Motor neuron (in vitro differentiated cells): ENCODE data around the gene MFN2. TPM values are rescaled to one million over a fixed set of nuclear protein-coding genes. Genes with fewer than 3 reads are reported as not detected.
"Not testable (repeated sequence)": the region's sequence is repeated elsewhere in the genome, so short reads cannot be mapped to it uniquely, and the experiment has no call there.

ENCODE experiments used
- ATAC-seq, 8 experiments: fragments of 200-7000 bp; cut with Tn5 transposase; replicated peaks in 6 of 8; 2 replicates each; pipeline ENCODE4 v1.8.0; 2021; ENCODE audit warnings: mild to moderate bottlenecking in 8 of 8, moderate library complexity in 8 of 8
- H3K27ac ChIP-seq, 2 donors: fragments of 250-450 bp; sonication (Bioruptor Pico); 2 replicates each; pipeline ENCODE4 v1.9.0; 2021; ENCODE audit warnings: antibody characterized with exemption in 2 of 2, mild to moderate bottlenecking in 2 of 2, moderate library complexity in 1 of 2
- H3K4me1 ChIP-seq, 2 donors: fragments of 250-450 bp; sonication (Bioruptor Pico); replicated peaks in 1 of 2; 2 replicates each; pipeline ENCODE4 v1.6.1; 2021; ENCODE audit warnings: antibody characterized with exemption in 2 of 2, mild to moderate bottlenecking in 2 of 2, moderate library complexity in 1 of 2
- H3K4me3 ChIP-seq, 5 donors: fragments of 250-450 bp; sonication (Bioruptor Pico); 2 replicates each; pipeline ENCODE4 v1.9.0; 2021; ENCODE audit warnings: antibody characterized with exemption in 5 of 5, mild to moderate bottlenecking in 5 of 5, moderate library complexity in 4 of 5
- WGBS, 10 experiments: fragments of 450-650 bp; shearing (Covaris generic); methylation state at CpG; one replicate each; pipeline ENCODE4 v1.0.0; 2022; 5-methylcytosine and 5-hydroxymethylcytosine counted together
- in situ Hi-C, 9 experiments: fragments of 400-800 bp; cut with MboI; loops; one replicate each; pipeline ENCODE4 v1.15.0; 2021; ENCODE audit warnings: low sequenced_read_pairs in 9 of 9, low pct_unique_long_range_greater_than_20kb in 2 of 9; ENCODE audit not compliant: unreplicated experiment in 9 of 9
- total RNA-seq, 8 experiments: library from RNA; unstranded; fragments of 300-600 nt; gene quantifications; 2 replicates each; pipeline versions ENCODE4 v1.2.3 to v1.2.4, GENCODE V29; 2022

Gene MFN2
- total RNA-seq, 8 experiments from 2014 or later: 68.9 to 109 (median 75.3) TPM

DNA sequence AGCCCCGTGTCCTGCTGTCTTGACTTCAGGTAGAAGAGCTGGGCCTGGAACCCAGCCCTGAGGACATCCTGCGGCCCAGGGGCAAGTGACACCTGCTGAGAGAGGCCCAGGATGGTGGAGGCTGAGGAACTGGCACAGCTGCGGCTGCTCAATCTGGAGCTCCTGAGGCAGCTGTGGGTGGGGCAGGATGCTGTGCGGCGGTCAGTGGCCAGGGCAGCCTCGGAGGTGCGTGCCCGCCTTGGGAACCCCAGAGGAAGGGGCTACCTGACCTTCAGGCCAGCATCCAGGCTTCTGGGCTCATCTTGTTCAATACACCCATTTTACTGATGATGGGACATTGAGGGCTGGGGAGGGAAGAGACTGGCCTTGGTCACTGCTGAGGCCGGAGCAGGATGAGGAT, 41.4 kb downstream of the MFN2 start:
- ATAC-seq: no peak
- in situ Hi-C loops: no loop called here

DNA sequence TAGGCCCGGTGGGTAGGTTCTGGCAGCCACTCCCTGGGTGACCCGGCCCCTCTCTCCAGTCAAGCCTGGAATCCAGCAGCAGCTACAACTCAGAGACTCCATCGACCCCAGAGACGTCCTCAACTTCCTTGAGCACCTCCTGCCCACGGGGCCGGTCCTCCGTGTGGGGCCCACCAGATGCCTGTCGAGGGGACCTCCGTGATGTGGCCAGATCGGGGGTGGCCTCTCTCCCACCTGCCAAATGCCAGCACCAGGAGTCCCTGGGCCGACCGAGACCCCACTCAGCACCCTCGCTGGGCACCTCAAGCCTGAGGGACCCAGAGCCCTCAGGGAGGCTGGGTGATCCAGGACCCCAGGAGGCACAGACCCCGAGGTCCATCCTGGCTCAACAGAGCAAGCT, 41.8 kb downstream of the MFN2 start:
- ATAC-seq: no peak
- H3K4me1 ChIP-seq: peaks cover 3 to 5% of the 10 kb centered on the region in 2 donors
- H3K4me3 ChIP-seq: no peak overlapping the region
- 89 to 100% (median 100%) methylated on average over 3 to 4 of the region's 14 CpGs; no CpG with 5 or more reads in 6 of the 10 experiments for whole genome bisulfite sequencing, 10 experiments
- in situ Hi-C loops: no loop called here
- no peak overlapping the region for H3K27ac ChIP-seq

More for the DNA sequence above, 41.4 kb downstream of the MFN2 start:
- Histone ChIP-seq H3K27ac (no peak overlapping the region), H3K4me3 (no peak overlapping the region), H3K4me1 (peaks cover 3 to 5% of the 10 kb centered on the region in 2 donors)
- WGBS, 10 experiments: 20 to 100% (median 94%) methylated on average over 1 to 8 of the region's 9 CpGs; no CpG with 5 or more reads in 1 of the 10 experiments

DNA sequence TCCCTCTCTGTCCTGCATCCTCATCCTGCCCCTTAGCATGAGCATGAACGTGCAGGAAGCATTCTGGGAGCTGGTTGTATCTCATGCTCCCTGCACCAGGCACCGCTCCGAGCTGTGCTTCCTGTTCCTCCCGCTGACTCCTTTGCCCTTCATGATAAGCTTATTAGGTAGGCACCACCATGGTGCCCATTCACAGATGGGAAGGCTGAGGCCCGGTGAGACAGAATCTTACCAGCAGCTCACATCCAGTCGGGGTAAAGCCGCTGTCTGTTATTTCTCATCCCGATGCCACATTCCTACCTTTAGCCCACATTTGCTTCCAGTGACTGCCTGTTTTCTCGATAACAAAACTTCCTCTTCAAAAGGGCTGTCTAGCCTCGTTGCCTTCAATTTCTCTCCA, 46.3 kb downstream of the MFN2 start:
- no peak overlapping the region for H3K27ac ChIP-seq
- in situ Hi-C loops: no loop called here
- 86 to 100% (median 97%) methylated on average over 1 to 9 of the region's 10 CpGs for WGBS, 10 experiments
- peaks cover 0 to 6% of the 10 kb centered on the region in 2 donors for H3K4me1 ChIP-seq
- no peak for ATAC-seq
- H3K4me3 ChIP-seq: no peak overlapping the region

- WGBS, 10 experiments: 55 to 100% (median 89%) methylated on average over 2 to 8 of the region's 8 CpGs; no CpG with 5 or more reads in 3 of the 10 experiments
- in situ Hi-C loops: no loop called here
- no peak for ATAC-seq
- Histone ChIP-seq H3K27ac (no peak overlapping the region), H3K4me3 (no peak overlapping the region), H3K4me1 (peaks cover 4 to 17% of the 10 kb centered on the region in 2 donors)
These were observed 48.0 kb downstream of the MFN2 start for GRCh38 chr1:12028248-12028647.

- Histone ChIP-seq H3K27ac (no peak overlapping the region), H3K4me3 (no peak overlapping the region), H3K4me1 (peaks cover 4 to 18% of the 10 kb centered on the region in 2 donors)
- ATAC-seq: no peak
- in situ Hi-C loops: no loop called here
- 90 to 100% (median 98%) methylated on average over 2 to 6 of the region's 19 CpGs; no CpG with 5 or more reads in 7 of the 10 experiments for WGBS, 10 experiments
These were observed 48.8 kb downstream of the MFN2 start for GRCh38 chr1:12028957-12029511.

DNA sequence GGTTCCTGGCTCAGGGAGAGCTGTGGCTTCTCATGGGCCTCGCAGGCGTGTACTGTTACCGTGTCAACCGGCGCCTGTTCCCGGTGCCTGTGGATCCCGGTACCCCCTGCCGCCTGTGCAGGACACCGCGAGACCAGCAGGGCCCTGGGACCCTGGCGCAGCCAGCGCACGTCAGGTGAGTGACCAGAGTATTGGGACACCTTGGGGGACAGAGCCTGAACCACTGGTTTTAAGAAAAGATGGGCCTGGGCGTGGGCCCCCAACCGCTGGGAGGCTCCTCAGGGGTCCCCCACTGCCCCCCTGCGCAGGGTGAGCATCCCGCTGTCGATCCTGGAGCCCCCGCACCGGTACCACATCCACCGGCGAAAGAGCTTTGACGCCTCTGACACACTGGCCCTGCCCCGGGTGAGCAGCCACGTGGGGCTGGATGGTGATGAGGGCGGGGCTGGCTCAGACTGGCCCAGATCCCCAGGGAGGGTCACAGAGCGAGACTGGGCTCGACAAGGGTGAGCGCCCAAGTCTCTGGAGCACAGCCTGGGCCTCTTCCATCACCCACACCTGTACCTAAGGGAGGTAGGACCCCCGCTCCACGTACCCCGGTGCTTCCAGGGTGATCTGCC, 49.6 kb downstream of the MFN2 start:
- WGBS, 10 experiments: 81 to 100% (median 95%) methylated on average over 3 to 8 of the region's 32 CpGs; no CpG with 5 or more reads in 5 of the 10 experiments
- Histone ChIP-seq H3K4me3 (no peak overlapping the region), H3K4me1 (peaks cover 4 to 25% of the 10 kb centered on the region in 2 donors), H3K27ac (no peak overlapping the region)
- peak in 4 of 8 experiments; percentile 6 to 14 (median 8) for ATAC-seq
- in situ Hi-C loops: no loop called here

GRCh38 chr1:12031039-12031980, 51.1 kb downstream of the MFN2 start:
- Histone ChIP-seq H3K27ac (no peak overlapping the region), H3K4me1 (peaks cover 4 to 25% of the 10 kb centered on the region in 2 donors), H3K4me3 (no peak overlapping the region)
- WGBS, 10 experiments: 48 to 80% (median 75%) methylated on average over 1 to 7 of the region's 20 CpGs; no CpG with 5 or more reads in 5 of the 10 experiments
- peak; percentile 39 to 84 (median 59) for ATAC-seq
- in situ Hi-C loops: no loop called here

DNA sequence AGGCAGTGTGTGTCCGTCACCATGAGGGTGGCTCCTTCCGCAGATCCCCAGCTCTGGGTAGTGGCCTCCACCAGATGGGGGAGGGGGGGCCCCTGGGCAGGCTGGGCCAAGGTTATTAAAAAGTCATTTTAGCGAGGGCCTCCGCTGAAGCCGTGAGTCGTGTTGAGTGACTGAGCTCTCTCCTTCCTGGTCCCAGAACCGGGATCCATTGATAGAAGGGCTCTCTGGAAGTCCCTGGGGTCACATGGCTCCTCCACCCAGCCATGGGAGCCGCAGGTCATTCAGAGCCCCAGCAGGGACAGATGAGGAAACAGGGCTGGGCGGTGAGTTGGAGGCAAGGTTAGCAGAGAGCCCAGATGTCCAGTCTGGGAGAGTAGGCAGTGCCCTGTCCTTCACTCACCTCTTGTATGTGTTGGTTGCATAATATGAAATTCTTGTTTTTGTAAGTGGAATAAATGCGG, 51.9 kb downstream of the MFN2 start:
- peak in 7 of 8 experiments; percentile 30 to 61 (median 48) for ATAC-seq
- WGBS, 10 experiments: 60 to 100% (median 82%) methylated on average over 1 to 4 of the region's 10 CpGs; no CpG with 5 or more reads in 4 of the 10 experiments
- in situ Hi-C loops: no loop called here

DNA sequence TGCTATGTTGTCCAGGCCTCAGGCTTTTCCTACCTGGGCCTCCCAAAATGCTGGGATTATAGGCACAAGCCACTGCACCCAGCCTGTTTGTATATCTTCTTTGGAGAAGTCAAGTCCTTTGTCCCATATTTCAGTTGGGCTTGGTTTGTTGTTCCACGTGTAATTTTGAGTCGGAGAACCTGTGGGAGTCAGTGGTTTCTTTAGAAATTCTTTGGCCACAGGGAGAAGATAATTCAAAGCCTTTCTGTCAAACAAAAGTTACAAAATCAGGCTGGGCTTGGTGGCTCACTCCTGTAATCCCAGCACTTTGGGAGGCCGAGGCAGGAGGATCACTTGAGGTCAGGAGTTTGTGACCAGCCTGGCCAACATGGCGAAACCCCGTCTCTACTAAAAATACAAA, 53.2 kb downstream of the MFN2 start:
- in situ Hi-C loops, ATAC-seq, H3K27ac ChIP-seq, H3K4me3 ChIP-seq: not testable (repeated sequence)
- 80 to 100% (median 95%) methylated on average over 2 to 5 of the region's 5 CpGs; no CpG with 5 or more reads in 1 of the 10 experiments for WGBS, 10 experiments
- peaks cover 7 to 30% of the 10 kb centered on the region in 2 donors for H3K4me1 ChIP-seq

More for the DNA sequence above, 51.9 kb downstream of the MFN2 start:
- Histone ChIP-seq H3K27ac (no peak overlapping the region), H3K4me3 (no peak overlapping the region), H3K4me1 (peaks cover 4 to 25% of the 10 kb centered on the region in 2 donors)

DNA sequence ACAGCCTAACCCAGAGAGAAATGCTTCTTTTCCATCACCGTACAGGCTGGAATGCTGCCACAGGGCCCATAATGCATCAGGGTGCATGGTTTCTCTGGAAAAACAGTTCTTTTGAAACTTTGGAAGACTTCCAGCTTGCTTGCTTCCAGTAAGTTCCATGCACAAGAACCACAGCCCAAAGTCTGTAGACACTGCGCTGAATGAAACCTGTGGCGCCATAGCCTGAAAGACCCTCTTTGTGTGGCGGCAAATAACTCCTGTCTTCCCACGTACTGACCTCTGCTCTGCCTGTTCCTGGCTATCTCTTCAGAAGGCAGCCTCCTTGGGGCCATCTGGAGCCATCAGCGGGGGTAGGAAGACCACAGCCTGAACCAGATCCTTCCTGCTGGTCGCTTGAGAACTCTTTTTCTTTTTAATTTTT, 54.1 kb downstream of the MFN2 start:
- in situ Hi-C loops: no loop called here
- 58 to 100% (median 80%) methylated on average over 1 to 7 of the region's 7 CpGs; no CpG with 5 or more reads in 1 of the 10 experiments for WGBS, 10 experiments
- Histone ChIP-seq H3K4me1 (peaks cover 16 to 40% of the 10 kb centered on the region in 2 donors), H3K27ac (no peak overlapping the region), H3K4me3 (no peak overlapping the region)
- peak in 1 of 8 experiments; percentile 15 for ATAC-seq

DNA sequence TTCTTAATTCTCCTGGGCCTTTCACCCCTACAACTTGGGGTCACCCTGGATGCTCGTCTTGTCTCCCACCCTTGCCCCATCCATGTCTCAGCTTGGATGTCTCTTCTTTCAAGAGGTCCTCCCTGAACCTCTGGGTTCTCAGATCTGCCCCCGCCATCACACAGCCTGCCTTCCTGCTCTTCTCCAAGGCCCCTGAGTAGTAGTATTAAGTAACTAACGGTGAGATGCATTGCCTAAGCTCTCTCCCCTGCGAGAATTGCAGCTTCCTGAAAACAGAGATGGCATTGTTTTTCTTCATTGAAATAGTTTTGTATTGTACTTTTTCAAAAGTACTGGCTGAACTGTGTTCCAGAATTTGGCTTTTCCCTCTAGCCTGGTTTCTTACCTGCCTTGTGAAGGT, 55.1 kb downstream of the MFN2 start:
- in situ Hi-C loops: no loop called here
- no peak for ATAC-seq
- no peak overlapping the region for H3K4me3 ChIP-seq
- WGBS, 10 experiments: 67 to 100% (median 86%) methylated on average over 1 to 4 of the region's 4 CpGs; no CpG with 5 or more reads in 3 of the 10 experiments
- peaks cover 24 to 49% of the 10 kb centered on the region in 2 donors for H3K4me1 ChIP-seq
- no peak overlapping the region for H3K27ac ChIP-seq

DNA sequence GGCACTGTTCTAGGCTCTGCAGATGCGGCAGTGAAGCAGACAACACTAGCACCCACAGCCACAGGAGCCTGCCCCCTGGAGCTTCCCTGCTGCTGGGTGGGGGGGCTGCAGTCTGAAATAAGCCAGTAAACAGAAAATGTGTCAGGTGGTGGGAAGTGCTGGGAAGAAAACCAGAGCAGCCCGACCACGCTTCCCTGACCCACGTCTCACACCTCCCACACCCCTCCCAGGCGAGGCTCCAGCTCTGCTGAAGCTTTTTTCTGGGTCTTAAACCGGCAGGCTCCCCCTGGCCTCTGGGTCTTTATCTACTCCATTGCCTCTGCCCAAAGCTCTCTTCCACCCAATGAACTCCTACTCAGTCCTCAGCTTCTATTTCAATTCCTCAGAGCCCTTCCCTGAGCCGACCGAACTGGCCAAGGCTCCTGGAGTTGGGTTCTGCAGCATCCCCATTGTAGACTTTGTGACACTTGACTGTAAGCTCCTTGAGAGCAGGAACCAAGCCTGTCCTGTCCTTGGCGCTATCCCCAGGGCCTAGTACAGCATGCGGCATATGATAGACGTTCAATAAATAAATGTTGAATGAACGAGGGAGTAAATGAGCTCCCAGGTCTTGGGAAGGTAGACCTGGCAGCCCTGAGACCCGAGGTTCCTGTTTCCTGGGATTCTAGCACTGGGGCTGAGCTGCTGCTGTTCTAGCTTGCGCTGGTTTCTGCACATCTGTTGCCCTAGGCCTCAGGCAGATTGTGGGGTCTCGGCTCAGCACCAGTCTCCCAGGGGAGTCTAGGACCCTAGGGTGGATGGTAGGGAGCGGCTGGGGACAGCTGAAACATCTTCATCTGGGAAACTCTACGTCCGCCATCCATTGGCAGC, 57.5 kb downstream of the MFN2 start:
- WGBS, 10 experiments: 40 to 100% (median 92%) methylated on average over 1 to 15 of the region's 18 CpGs; no CpG with 5 or more reads in 1 of the 10 experiments
- no peak overlapping the region for H3K4me3 ChIP-seq
- H3K27ac ChIP-seq: peak overlapping the region in 1 of 2 donors; percentile 38
- H3K4me1 ChIP-seq: peaks cover 21 to 41% of the 10 kb centered on the region in 2 donors
- no peak for ATAC-seq
- in situ Hi-C loops: no loop called here
